Psoas muscle (tissue), 8 donors: ENCODE measurements around the gene SEMA7A. TPM values are rescaled to one million over a fixed set of nuclear protein-coding genes. Genes with fewer than 3 reads are reported as not detected.

Source experiments
- ATAC-seq, 4 donors: fragments of 200-7000 bp; cut with Tn5 transposase; one replicate each; pipeline ENCODE4 v1.9.1; 2020; ENCODE audit warnings: moderate library complexity in 3 of 4, mild to moderate bottlenecking in 2 of 4
- DNase-seq, 2 donors: peaks; one replicate each; pipeline ENCODE4 v3.0.0-alpha.2; 2020
- H3K27ac ChIP-seq: fragments of 200-600 bp; one replicate; pipeline ENCODE4 v1.8.0; 2022
- H3K27me3 ChIP-seq, 3 donors: fragments of 200-600 bp in 1 of 3; one replicate each; pipeline versions ENCODE4 v1.6.1 to v1.8.0; 2013 to 2022; ENCODE audit warnings: low read length in 2 of 3, mild to moderate bottlenecking in 2 of 3, moderate library complexity in 1 of 3; ENCODE audit not compliant: insufficient read depth in 3 of 3
- H3K36me3 ChIP-seq, 2 donors: fragments of 200-600 bp in 1 of 2; one replicate each; pipeline versions ENCODE4 v1.6.1 to v1.8.0; 2013 to 2022; ENCODE audit warnings: low read depth in 1 of 2, mild to moderate bottlenecking in 1 of 2, moderate library complexity in 1 of 2; ENCODE audit not compliant: insufficient read depth in 1 of 2
- H3K4me1 ChIP-seq: fragments of 200-600 bp; one replicate; pipeline ENCODE4 v1.8.0; 2022
- H3K4me3 ChIP-seq: fragments of 200-600 bp; one replicate; pipeline ENCODE4 v1.8.0; 2022; ENCODE audit warnings: mild to moderate bottlenecking
- H3K9me3 ChIP-seq: fragments of 200-600 bp; one replicate; pipeline ENCODE4 v1.8.0; 2022
- CTCF ChIP-seq: fragments of 200-600 bp; IDR thresholded peaks from one replicate; pipeline ENCODE4 v1.8.0; 2022; ENCODE audit warnings: antibody characterized with exemption
- WGBS, 3 donors: extraction: QIAGEN DNeasy Blood & Tissue Kit; methylation state at CpG; one replicate each; pipeline versions ENCODE4 v1.1.6 to v1.1.7; 2013; 5-methylcytosine and 5-hydroxymethylcytosine counted together
- intact Hi-C, 2 donors: fragments of 100-400 bp; cut with DNase I; formaldehyde crosslinking; loops; one replicate each; pipeline versions ENCODE4 v1.11.0 to v1.14.2; 2022
- polyA plus RNA-seq, 3 donors: library from polyadenylated mRNA; stranded (reverse); fragments of 200-250 nt; gene quantifications; one replicate each; pipeline ENCODE4 v1.2.3, GENCODE V29; 2013
- total RNA-seq, 4 donors: library from RNA; stranded (reverse); fragmentation: NEBNext Ultra II Directional in 2 of 4; extraction: Animal tissue kit (Norgen Biotek cat#: 25700) in 2 of 4; gene quantifications; one replicate each; pipeline versions ENCODE4 v1.2.1 to v1.2.4, GENCODE V29; 2021 to 2023
- donor health status: healthy with polysubstance abuse.
- donor health status: DM: no; HTN: no; CAD: no; lungs with moderate emphysema.
- donor health status: Bipolar disorder and iron deficiency.
- donor health status: healthy.
- donor health status: DM: yes; HTN: yes; CAD: no.
- donor health status: DM: no; HTN: no; CAD: no.
- donor health status: DM: no; HTN: no; CAD: no.
- donor health status: DM: yes; HTN: yes; CAD: no.

SEMA7A gene
- total and polyA plus RNA-seq, 7 donors: 0.44 to 2.0 (median 1.2) TPM

DNA sequence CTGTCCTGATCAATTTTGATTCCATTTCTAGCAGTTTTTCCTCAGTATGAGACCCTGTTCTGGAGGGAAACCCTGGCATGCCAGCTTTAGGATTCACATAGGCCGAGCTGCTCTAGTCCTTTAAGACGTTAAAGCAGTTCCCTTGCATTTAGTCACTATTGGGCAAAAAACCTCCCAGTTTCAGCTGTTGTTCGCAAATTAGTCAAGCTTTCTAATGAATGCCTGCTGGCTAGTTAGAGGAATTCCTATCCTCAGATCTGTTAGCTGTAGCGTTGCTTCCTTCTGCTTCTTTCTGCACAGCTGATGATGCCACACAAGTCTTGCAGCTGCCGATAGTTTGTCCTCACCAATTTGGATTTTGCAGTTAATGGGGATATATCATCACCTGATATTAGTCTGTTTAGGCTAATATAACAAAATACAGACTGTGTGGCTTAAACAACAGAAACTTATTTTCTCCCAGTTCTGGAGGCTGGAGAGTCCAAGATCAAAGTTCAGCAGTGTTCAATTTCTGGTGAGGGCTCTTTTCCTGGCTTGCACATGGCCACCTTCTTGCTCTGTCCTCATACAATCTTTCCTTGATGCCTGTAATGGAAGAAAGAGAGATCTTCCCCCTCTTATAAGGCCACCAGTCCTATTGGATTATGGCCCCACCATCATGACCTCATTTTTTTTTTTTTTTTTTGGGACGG is 34.7 kb upstream of the SEMA7A start:
- TF ChIP-seq CTCF: no peak
- Histone ChIP-seq H3K4me3 (no peak overlapping the region), H3K27ac (no peak overlapping the region), H3K36me3 (peaks cover 0 to 24% of the 10 kb centered on the region in 2 donors), H3K27me3 (no peaks in the 10 kb centered on the region), H3K9me3 (no peaks in the 10 kb centered on the region), H3K4me1 (peaks cover 11% of the 10 kb centered on the region)
- WGBS, 3 donors: 53 to 67% (median 59%) methylated on average over 6 of the region's 6 CpGs
- DNase-seq (no peak), ATAC-seq (no peak)
- intact Hi-C loops: loop anchor here in 1 of 2 donors (10.0 kb wide), 1 partner anchor 76 kb away; the partner anchor contains the start of gene ARID3B

DNA sequence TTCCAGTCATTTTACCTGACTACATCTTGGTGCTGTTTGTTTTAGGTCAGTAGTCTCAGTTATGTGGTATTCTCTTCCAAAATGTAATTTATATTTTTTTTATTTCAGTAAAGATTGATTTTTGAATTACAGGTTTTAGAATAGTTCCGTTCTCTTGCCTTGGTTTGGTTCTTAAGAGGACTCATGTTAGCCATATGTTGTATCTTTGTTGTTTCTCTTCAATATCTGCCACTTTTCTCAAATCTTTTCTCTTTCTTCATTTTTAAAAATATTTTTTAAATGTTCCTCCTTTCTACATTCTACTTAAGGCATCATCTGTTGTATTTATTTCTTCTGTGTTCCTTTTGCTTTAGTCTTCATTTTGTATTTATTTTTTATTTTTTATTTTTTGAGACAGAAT is 32.8 kb upstream of the SEMA7A start:
- 100% methylated on average over 1 of the region's 1 CpG for WGBS, 3 donors
- H3K4me1 ChIP-seq: peaks cover 16% of the 10 kb centered on the region
- no peak for TF ChIP-seq CTCF
- H3K9me3 ChIP-seq: no peaks in the 10 kb centered on the region
- H3K27me3 ChIP-seq: no peaks in the 10 kb centered on the region
- intact Hi-C loops: loop anchor here in 1 of 2 donors (10.0 kb wide), 1 partner anchor 78 kb away; the partner anchor contains the start of gene ARID3B
- no peak overlapping the region for H3K4me3 ChIP-seq
- peaks cover 0 to 24% of the 10 kb centered on the region in 2 donors for H3K36me3 ChIP-seq
- no peak for DNase-seq
- ATAC-seq: no peak
- no peak overlapping the region for H3K27ac ChIP-seq

- Histone ChIP-seq H3K27me3 (no peaks in the 10 kb centered on the region), H3K9me3 (no peaks in the 10 kb centered on the region), H3K4me1 (peaks cover 11% of the 10 kb centered on the region), H3K4me3 (no peak overlapping the region), H3K27ac (no peak overlapping the region), H3K36me3 (peaks cover 0 to 24% of the 10 kb centered on the region in 2 donors)
- WGBS, 3 donors: 66 to 77% (median 69%) methylated on average over 2 of the region's 2 CpGs
- no peak for DNase-seq
- TF ChIP-seq CTCF: no peak
- no peak for ATAC-seq
- intact Hi-C loops: loop anchor here in 1 of 2 donors (10.0 kb wide), 1 partner anchor 80 kb away; the partner anchor contains the start of gene ARID3B
These were observed 31.1 kb upstream of the SEMA7A start for GRCh38 chr15:74464897-74465296.

- H3K27ac ChIP-seq: no peak overlapping the region
- peaks cover 12% of the 10 kb centered on the region for H3K4me1 ChIP-seq
- TF ChIP-seq CTCF: no peak
- H3K9me3 ChIP-seq: no peaks in the 10 kb centered on the region
- H3K36me3 ChIP-seq: peaks cover 0 to 24% of the 10 kb centered on the region in 2 donors
- H3K27me3 ChIP-seq: no peaks in the 10 kb centered on the region
- no peak overlapping the region for H3K4me3 ChIP-seq
- 74 to 92% (median 74%) methylated on average over 2 of the region's 2 CpGs for WGBS, 3 donors
- DNase-seq (no peak), ATAC-seq (no peak)
- intact Hi-C loops: loop anchor here in 1 of 2 donors (10.0 kb wide), 1 partner anchor 81 kb away; the partner anchor contains the start of gene ARID3B
These were observed 30.5 kb upstream of the SEMA7A start for GRCh38 chr15:74464216-74464615.
